GM19372 (cell line): ENCODE results near the gene CFB.
A peak's percentile ranks its signal among the peaks of the same experiment; 100 is the strongest.

Source experiments
- ATAC-seq: cut with Tn5 transposase; IDR thresholded peaks from one replicate; pipeline ENCODE4 v1.9.1; 2021; ENCODE audit warnings: mild to moderate bottlenecking, low read depth, moderate library complexity; ENCODE audit not compliant: unreplicated experiment

CFB gene

DNA sequence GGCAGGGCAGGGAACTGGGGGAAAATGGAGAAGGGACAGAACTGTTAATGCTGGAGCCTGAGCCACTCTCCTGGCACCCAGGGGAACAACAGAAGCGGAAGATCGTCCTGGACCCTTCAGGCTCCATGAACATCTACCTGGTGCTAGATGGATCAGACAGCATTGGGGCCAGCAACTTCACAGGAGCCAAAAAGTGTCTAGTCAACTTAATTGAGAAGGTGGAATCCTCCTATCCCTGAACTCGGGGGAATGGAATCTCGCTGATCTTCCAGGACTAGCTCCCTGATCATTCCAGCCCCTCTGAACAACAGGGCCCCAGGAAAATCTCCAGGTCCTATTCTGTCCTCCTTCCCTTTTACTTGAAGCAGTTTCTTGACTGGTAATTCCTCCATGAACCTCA is 2.0 kb downstream of the CFB start:
- no peak for ATAC-seq

GRCh38 chr6:31948306-31948705 is 2.4 kb downstream of the CFB start:
- ATAC-seq = no peak

DNA sequence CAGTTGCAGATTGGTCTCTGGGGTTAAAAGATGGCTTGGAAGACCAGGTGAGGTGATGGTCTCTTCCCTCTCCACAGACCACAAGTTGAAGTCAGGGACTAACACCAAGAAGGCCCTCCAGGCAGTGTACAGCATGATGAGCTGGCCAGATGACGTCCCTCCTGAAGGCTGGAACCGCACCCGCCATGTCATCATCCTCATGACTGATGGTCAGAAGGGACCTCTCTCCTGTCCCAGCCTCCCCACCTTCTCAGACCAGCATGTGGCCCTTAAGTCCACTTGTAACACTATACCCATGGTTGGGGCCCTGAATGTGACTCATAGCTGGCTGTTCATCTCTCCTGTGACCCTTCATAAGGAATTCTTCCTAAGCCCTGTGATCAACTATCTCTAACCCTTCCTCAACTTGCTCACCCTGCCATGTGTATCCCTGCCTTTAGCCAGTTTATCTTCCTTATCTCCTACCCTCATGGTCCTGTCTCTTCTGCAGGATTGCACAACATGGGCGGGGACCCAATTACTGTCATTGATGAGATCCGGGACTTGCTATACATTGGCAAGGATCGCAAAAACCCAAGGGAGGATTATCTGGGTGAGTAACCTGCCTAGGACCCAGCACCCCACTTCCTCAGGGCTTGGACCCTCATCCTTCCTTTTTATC is 3.0 kb downstream of the CFB start:
- ATAC-seq = no peak

DNA sequence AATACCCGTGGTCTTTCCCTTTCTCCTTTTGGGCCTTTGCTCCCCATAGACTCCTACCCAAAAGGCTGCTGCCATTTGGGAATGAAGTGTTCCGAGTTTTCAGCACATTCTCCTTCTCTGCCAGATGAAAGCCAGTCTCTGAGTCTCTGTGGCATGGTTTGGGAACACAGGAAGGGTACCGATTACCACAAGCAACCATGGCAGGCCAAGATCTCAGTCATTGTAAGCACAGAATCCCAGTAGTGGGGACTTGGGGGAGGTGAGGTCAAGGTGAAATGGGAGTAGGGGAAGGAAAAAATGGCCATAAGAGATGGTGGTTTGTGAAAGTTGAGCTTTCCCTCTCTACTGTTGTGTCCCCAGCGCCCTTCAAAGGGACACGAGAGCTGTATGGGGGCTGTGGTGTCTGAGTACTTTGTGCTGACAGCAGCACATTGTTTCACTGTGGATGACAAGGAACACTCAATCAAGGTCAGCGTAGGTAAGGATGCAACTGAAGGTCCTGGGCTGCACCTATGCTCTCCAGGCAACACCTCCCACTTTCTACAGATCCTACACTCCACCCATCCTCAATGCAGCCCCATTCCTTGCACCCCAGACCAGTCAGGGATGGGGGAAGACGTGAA is 4.1 kb downstream of the CFB start:
- no peak for ATAC-seq

DNA sequence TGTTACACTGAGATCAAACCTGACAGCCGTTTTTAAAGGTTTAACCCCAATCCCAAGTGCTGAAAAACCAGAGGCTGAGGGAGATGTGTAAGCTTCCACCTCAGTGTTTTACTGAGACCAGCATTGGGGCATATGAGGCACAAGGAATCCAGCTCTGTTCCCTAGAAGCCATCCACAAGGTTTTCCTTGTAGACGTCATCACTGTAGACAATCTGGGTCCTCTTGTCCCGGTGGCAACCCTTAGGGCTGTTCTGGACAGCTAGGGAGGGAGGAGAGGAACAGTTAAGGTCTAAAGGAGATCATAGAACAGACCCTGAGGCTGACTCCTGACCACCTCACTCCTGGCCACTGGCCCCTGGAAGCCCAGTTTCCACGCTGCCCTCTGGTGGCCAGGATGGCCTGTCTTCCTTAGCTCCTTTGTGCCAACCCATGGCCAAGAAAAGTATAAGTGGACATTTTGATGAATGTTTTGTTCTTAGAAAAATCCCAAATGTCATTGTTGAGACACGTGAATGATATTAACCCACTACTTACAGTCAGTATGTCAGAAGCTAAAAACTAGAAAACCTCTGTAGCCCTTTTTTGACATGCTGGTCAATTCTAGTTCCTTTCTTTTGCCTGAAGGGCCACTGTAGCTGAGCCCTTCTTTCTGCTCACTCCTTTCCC is 6.4 kb downstream of the CFB start:
- ATAC-seq = no peak

- no peak for ATAC-seq
Observed at GRCh38 chr6:31952890-31953289, 7.0 kb downstream of the CFB start.

GRCh38 chr6:31954511-31954910 is 8.6 kb downstream of the CFB start:
- ATAC-seq = no peak

DNA sequence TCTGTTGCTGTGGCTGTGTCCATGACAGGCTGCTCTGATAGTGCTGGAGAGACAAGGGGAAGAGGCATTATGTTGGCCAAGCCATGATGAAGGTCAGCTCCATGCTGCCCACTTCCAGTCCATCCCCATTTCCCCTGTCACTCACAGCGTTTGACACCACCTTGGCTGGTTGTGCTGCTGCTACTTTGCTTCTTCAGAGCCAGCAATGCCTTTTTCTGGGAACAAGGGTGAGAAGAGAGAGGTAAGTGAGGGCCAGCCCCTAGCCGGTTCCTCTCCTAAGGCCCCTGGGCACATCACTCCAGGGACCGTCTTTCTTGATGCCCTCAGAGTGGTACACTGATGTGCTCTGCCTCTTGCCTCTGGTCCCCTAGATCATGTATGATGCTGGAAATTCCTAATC is 10.9 kb downstream of the CFB start:
- no peak for ATAC-seq

- no peak for ATAC-seq
Observed at GRCh38 chr6:31958412-31958740, 12.5 kb downstream of the CFB start.

DNA sequence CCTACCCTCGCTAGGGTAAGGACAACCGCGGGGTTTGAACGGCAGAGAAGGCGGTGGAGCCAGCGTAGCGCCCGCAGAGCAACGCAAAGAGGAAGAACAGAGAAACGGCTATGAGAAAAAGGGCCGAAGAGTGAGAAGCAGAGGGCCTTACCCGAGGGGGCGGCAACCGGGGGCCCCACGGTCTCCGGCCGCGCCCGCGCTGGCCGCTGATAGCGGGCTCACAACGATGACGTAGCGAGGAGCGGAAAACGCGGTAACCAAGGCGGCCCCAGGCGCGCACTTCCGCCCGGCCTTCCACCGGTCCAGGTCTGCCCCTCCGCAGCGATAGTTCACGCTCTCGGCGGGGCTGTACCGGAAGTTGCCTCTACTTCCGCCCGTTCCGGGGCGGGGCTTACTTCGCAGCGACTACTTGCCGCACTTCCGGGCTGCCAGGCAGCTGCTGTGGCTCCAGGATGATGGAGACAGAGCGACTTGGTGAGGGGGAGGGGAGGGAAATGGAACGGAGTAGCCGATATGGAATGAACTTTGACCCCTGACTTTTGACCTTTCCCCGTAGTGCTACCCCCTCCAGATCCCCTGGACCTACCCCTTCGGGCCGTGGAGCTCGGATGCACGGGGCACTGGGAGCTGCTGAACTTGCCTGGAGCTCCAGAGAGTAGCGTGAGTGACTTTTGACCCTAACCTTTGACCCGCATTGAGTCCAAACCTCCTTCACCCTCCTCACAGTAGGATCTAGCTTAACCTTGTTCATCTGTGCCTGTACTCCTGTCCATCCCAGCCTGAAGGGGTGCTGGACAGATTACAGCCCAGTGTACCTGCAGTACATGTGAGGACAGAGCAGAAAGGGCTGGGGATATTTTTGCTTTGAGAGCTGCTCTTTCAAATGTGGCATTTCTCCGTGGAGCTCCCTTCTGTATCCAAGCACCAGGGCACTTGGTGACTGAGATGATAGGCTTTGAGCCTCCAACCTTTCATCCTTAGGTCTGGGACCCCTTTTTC is 13.1 kb downstream of the CFB start, which contains the start of the genes NELFE and SKIC2:
NELFE (minus strand) TSS at position 231 of the 999 bp plus-strand sequence. CDS start 525 bp downstream, outside the sequence.
SKIC2 (plus strand) TSS at position 435 of the 999 bp plus-strand sequence; CDS start at position 453, 18 bp downstream.
- ATAC-seq = peak; percentile 99

DNA sequence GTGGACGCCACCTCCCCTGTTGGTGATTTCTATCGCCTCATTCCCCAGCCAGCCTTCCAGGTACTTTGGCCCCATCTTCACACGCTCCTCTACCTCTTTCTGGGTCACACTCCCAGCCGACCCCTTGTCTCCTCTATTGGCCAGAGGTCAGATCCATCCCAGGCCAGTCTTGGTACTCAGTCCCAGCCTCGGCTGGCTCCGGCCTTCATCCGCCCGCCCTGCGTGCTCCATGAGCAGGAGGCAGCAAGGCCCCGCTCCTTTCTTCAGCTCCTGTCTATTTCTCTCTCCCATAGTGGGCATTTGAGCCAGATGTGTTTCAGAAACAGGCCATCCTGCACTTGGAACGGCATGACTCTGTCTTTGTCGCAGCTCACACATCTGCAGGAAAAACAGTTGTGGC is 15.7 kb downstream of the CFB start:
- ATAC-seq = no peak

- no peak for ATAC-seq
Observed at GRCh38 chr6:31963921-31964320, 18.0 kb downstream of the CFB start.

DNA sequence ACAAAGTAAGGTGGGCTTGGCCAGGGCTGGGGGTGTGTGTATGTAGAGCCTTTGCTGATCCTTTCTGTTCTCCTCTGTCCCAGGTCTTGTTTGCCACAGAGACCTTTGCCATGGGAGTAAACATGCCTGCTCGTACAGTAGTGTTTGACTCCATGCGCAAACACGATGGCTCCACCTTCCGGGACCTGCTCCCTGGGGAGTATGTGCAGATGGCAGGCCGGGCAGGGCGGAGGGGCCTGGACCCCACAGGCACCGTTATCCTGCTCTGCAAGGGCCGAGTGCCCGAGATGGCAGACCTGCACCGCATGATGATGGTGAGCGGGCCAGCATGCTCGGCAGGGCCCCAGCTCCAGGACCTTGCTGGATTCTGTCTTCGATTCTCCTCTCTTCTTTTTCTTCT is 19.8 kb downstream of the CFB start:
- ATAC-seq = no peak

GRCh38 chr6:31966506-31966905 is 20.6 kb downstream of the CFB start:
- ATAC-seq = no peak

GRCh38 chr6:31966997-31967925 is 21.4 kb downstream of the CFB start:
- no peak for ATAC-seq

GRCh38 chr6:31967926-31968320 is 22.0 kb downstream of the CFB start:
- no peak for ATAC-seq

GRCh38 chr6:31968326-31968725 is 22.4 kb downstream of the CFB start:
- ATAC-seq = no peak

DNA sequence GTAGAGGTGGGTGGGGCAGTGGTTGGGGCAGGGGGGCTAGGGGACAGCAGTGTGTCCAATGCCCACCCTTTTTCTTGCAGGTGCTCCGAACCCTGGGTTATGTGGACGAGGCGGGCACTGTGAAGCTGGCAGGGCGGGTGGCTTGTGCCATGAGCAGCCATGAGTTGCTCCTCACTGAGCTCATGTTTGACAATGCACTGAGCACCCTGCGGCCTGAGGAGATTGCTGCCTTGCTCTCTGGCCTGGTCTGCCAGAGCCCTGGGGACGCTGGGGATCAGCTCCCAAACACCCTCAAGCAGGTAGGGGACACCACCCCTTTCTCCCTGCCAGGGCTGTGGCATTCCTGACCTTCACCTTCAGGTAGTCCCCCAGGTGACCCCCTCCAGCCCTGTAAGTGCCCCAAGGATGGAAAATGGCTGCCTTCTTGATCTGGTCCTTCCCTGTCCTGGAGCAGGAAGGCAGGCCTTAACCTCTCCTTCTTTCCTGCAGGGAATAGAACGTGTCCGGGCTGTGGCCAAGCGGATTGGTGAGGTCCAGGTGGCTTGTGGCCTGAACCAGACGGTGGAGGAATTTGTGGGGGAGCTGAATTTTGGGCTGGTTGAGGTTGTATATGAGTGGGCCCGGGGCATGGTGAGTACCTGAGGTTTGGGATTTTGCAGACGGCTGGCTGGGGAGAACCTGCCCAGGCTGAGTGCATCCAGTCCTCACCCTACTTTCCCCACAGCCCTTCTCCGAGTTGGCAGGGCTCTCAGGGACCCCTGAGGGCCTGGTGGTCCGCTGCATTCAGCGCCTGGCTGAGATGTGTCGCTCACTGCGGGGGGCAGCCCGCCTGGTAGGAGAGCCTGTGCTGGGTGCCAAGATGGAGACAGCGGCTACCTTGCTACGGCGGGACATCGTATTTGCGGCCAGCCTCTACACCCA is 23.2 kb downstream of the CFB start:
- no peak for ATAC-seq
